ENCODE measurements around the gene MRPS31. TPM values are rescaled to one million over a fixed set of nuclear protein-coding genes. Genes with fewer than 3 reads are reported as not detected.
"Not testable (repeated sequence)": the region's sequence is repeated elsewhere in the genome, so short reads cannot be mapped to it uniquely, and the experiment has no call there.

MRPS31 gene
- polyA plus RNA-seq, 3 donors: 11.3 to 24.6 (median 16.9) TPM

DNA sequence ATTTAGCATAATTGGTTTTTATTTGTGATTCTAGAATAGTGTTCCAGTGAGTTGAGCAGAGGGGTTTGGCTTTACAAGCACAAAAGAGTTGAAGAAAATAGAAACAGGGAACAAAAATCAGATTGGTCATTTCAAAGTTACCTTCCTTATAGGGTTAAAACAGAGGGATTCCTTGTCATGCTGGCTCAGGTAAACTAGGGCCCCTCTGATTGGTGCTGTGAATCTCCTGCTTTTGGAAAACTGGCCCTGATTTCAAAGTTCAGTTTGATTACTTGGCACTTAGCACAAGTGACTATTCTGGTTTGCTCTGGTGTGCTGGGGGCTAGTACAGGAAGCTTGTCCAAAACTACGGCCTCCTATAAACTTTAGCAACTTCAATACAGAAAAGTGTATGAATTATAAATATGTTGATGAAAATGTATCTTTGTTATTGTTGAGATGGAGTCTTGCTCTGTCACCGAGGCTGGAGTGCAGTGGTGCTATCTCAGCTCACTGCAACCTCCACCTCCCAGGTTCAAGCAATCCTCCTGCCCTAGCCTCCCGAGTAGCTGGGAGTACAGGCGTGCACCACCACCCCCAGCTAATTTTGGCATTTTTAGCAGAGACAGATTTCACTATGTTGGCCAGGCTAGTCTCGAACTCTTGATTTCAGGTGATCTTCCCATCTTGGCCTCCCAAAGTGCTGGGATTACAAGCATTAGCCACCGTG is 1.9 kb upstream of the MRPS31 start:
- H3K27ac ChIP-seq (ENCODE audit: low read depth, low read length): no peak overlapping the region
- WGBS, 3 donors: 80 to 96% (median 91%) methylated on average over 6 of the region's 6 CpGs

- no peak overlapping the region for H3K27ac ChIP-seq (ENCODE audit: low read depth, low read length)
- WGBS, 3 donors: 0% methylated on average over 9 of the region's 9 CpGs
Measured at GRCh38 chr13:40770609-40770933, 419 bp downstream of the MRPS31 start.

GRCh38 chr13:40769970-40770369 is 1.0 kb downstream of the MRPS31 start:
- no peak overlapping the region for H3K27ac ChIP-seq (ENCODE audit: low read depth, low read length)
- 72 to 84% (median 83%) methylated on average over 6 of the region's 6 CpGs for WGBS, 3 donors

DNA sequence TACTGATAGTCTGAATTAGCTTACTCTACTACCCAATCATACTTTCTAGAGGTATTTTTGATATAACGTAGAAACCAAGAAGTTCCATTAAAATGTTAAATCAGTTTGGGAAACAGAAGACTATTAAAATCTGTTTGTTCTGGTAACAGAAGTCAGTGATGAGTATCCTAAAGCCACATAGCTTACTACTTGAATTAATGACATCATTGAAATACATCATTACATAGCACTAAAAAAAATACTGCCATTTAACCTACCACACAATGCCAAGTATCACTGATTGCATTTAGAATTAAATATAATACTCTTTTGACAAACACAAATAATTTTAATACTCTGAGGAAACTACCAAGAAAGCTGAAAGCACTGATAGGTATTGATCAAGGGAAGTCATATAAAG is 5.4 kb downstream of the MRPS31 start:
- H3K27ac ChIP-seq (ENCODE audit: low read depth, low read length): no peak overlapping the region
- 95 to 100% (median 99%) methylated on average over 1 of the region's 1 CpG for WGBS, 3 donors

DNA sequence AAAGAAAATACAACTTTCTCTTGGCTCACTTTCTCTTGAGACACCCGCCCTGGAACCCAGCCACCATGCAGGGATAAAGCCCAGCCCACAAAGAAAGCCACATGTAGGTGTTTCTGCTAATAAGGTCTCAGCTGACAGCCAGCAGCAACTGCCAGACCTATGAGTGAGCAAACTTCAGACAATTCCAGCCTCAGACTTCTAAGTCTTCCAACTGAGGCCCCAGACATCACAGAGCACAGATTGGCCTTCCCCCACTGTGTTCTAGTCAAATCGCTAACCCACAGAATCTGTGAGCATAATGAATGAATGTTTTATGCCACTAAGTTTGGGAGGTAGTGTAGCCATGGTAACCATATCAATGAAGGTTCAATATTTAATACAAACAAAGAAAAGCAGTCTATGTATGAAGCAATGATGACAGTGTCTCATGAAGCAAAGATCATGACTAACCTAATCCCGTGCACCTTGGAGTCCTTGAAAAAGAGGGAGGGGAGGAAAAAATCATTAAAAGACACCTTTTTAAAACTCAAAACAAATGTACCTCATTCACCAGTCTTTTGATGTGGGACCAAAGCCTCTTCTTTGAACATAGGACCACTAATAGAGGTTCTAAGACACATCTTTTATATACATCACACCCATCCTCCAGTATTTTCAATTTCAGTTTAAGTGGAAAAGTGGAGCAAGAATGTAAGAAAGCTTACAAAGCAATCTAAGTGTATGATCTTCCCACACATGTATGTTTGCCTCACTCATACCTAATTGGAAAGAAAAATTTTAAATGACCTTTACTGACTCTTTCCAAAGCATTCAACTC is 6.2 kb downstream of the MRPS31 start:
- H3K27ac ChIP-seq (ENCODE audit: low read depth, low read length): no peak overlapping the region
- WGBS, 3 donors: 29 to 84% (median 74%) methylated on average over 3 of the region's 3 CpGs

DNA sequence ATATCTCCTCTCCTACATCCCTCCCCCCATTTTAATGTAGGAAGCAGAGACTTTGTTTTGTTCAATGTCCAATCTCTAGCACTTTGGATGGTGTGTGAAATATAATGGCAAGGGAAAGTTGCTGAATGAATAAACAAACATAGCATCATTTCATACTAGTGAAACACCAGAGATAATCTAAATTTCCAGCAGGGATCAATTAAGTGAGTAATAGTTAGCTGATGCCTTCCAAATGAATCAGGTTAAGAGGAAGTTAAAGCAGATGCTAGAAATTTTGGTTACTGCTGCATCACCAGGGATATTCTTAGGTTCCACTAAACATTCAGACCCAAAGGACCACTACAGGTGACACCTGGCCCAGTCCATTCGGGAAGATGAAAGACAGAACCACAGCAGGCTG is 8.1 kb downstream of the MRPS31 start:
- WGBS, 3 donors: 46 to 100% (median 88%) methylated on average over 1 of the region's 1 CpG

GRCh38 chr13:40758811-40759210 is 12.2 kb downstream of the MRPS31 start:
- WGBS, 3 donors: 97 to 99% (median 97%) methylated on average over 4 of the region's 4 CpGs
- H3K27ac ChIP-seq (ENCODE audit: low read depth, low read length): no peak overlapping the region

More for the DNA sequence above, 8.1 kb downstream of the MRPS31 start:
- no peak overlapping the region for H3K27ac ChIP-seq (ENCODE audit: low read depth, low read length)

- WGBS, 3 donors: 59 to 69% (median 65%) methylated on average over 1 of the region's 1 CpG
- H3K27ac ChIP-seq (ENCODE audit: low read depth, low read length): no peak overlapping the region
Measured at GRCh38 chr13:40756042-40756441, 14.9 kb downstream of the MRPS31 start.

DNA sequence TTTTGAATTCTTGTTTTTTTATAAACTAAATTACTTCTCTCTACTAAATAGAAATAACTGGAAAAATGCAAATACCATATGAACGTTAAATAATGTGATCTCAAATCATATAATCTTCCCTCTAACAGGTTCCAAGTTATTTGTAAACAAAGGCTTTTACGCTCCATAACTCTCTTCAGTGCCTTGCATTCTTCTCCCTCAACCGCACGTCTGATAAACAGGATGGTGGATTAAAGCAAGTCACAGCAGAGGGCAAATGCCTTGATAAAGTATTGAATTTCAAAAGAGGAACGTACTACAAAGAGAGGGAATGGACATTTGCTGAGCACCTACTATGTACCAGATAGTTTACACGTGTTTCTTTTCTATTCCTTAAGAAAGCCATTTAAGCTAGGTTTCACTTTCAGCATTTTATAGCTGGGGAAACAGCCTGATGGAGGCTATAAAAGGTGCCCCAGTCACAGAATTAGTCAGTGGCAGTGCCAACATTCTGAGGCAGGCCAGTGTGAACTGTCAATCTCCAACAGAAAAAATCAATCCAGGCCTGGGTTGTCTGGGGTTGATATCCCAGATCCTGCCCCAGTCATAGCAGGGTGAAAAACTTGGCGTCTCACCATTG is 15.8 kb downstream of the MRPS31 start:
- WGBS, 3 donors: 68 to 89% (median 85%) methylated on average over 7 of the region's 7 CpGs

DNA sequence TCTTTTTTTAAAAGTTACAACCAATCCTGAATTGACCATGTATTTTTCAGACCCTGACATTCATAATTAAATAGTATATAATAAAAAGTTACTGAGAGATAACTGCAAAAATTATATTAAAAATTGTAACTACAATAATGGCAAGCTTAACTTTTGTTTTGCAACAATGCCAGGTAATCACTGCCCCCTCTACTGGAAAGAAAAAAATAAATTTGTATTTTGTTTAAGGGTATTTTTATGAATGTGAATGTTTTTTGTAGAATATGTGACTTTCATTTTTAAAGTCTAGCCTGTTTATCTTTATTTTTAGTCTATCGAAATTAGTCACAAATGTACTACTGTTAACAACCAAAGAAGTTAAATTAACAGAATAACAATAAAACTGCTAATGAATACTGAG is 21.7 kb downstream of the MRPS31 start:
- no peak overlapping the region for H3K27ac ChIP-seq (ENCODE audit: low read depth, low read length)
- WGBS, 3 donors: 90 to 92% (median 90%) methylated on average over 1 of the region's 1 CpG

More for the DNA sequence above, 15.8 kb downstream of the MRPS31 start:
- H3K27ac ChIP-seq (ENCODE audit: low read depth, low read length): no peak overlapping the region

DNA sequence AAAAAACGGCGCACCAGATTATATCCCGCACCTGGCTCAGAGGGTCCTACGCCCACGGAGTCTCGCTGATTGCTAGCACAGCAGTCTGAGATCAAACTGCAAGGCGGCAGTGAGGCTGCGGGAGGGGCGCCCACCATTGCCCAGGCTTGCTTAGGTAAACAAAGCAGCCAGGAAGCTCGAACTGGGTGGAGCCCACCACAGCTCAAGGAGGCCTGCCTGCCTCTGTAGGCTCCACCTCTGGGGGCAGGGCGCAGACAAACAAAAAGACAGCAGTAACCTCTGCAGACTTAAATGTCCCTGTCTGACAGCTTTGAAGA is 35.8 kb downstream of the MRPS31 start:
- H3K27ac ChIP-seq (ENCODE audit: low read depth, low read length): not testable (repeated sequence)
- WGBS, 3 donors: 73 to 88% (median 83%) methylated on average over 6 to 10 of the region's 11 CpGs

DNA sequence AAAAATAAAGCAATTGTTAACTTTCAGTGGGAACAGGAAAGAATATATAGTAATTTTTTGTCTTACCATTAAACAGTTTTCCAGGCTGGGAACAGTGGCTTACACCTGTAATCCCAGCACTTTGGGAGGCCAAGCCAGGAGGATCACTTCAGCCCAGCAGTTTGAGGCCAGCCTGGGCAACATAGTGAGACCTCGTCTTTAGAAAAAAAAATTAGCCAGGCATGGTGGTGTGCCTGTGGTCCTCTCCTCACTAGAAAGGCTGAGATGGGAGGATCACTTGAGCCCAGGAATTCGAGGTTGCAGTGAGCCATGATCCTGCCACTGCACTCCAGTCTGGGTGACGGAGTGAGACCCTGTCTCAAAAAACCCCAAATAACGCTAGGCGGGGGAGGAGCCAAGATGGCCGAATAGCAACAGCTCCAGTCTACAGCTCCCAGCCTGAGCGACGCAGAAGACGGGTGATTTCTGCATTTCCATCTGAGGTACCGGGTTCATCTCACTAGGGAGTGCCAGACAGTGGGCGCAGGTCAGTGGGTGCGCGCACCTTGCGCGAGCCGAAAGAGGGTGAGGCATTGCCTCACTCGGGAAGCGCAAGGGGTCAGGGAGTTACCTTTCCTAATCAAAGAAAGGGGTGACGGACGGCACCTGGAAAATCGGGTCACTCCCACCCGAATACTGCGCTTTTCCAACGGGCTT is 36.3 kb downstream of the MRPS31 start:
- 82 to 90% (median 89%) methylated on average over 23 to 24 of the region's 24 CpGs for WGBS, 3 donors
- not testable (repeated sequence) for H3K27ac ChIP-seq (ENCODE audit: low read depth, low read length)

GRCh38 chr13:40732658-40733057 is 38.3 kb downstream of the MRPS31 start:
- no peak overlapping the region for H3K27ac ChIP-seq (ENCODE audit: low read depth, low read length)
- WGBS, 3 donors: 93 to 100% (median 95%) methylated on average over 1 of the region's 1 CpG

GRCh38 chr13:40728595-40728994 is 42.4 kb downstream of the MRPS31 start:
- 95 to 98% (median 97%) methylated on average over 6 of the region's 6 CpGs for WGBS, 3 donors
- H3K27ac ChIP-seq (ENCODE audit: low read depth, low read length): no peak overlapping the region

GRCh38 chr13:40714433-40714832 is 56.6 kb downstream of the MRPS31 start:
- H3K27ac ChIP-seq (ENCODE audit: low read depth, low read length): not testable (repeated sequence)
- no CpG with 5 or more reads among the region's 1 CpG for WGBS, 3 donors

DNA sequence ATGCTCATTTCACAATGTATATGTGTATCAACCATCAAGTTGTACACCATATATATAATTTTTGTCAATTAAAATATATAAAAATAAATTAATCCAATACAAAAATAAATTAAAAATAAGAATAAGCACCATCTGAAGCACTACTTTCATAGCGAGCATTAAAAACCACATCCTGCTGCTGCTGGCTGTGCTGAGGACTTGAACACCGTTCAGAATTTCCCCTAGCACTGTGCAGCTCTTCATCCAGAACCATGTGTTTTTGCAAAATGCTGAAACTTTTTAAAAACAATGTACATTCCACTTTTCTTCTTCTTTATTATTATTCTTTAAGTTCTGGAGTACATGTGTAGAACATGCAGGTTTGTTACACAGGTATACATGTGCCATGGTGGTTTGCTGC is 64.6 kb downstream of the MRPS31 start:
- H3K27ac ChIP-seq (ENCODE audit: low read depth, low read length): no peak overlapping the region
- WGBS, 3 donors: 57 to 81% (median 64%) methylated on average over 2 of the region's 2 CpGs

GRCh38 chr13:40697711-40698110 is 73.3 kb downstream of the MRPS31 start:
- H3K27ac ChIP-seq (ENCODE audit: low read depth, low read length): no peak overlapping the region
- WGBS, 3 donors: 88 to 97% (median 91%) methylated on average over 5 of the region's 5 CpGs

GRCh38 chr13:40694426-40694825 is 76.6 kb downstream of the MRPS31 start:
- H3K27ac ChIP-seq (ENCODE audit: low read depth, low read length): no peak overlapping the region
- 88 to 95% (median 92%) methylated on average over 4 of the region's 4 CpGs for WGBS, 3 donors

GRCh38 chr13:40692946-40693345 is 78.0 kb downstream of the MRPS31 start:
- no peak overlapping the region for H3K27ac ChIP-seq (ENCODE audit: low read depth, low read length)
- WGBS, 3 donors: 58 to 70% (median 64%) methylated on average over 2 of the region's 2 CpGs
